Measurements from ENCODE around the gene NAT14. TPM values are rescaled to one million over a fixed set of nuclear protein-coding genes. Genes with fewer than 3 reads are reported as not detected.
"Not testable (repeated sequence)": the region's sequence is repeated elsewhere in the genome, so short reads cannot be mapped to it uniquely, and the experiment has no call there.

NAT14 gene
- total RNA-seq, 4 donors from 2014 or later: 1.3 to 4.3 (median 2.9) TPM

DNA sequence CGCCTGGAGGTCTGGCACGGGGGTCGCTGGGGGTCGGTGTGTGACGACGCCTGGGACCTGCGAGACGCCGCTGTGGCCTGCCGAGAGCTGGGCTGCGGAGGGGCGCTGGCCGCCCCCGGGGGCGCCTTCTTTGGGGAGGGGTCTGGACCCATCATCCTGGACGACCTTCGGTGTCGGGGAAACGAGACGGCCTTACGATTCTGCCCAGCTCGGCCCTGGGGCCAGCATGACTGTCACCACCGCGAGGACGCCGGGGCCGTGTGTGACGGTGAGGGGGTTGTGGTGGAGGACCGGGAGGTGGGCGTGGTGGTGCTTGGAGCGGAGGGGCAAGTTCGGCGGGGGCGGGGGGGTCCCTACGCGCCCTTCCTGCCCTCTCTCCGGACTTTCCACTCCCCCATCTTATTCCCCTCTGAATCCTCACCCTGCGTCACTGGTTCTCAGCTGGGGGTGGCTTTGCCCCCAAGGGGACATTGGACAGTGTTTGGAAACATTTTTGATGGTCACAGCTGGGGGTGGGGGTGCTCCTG lies 8.7 kb downstream of the NAT14 start:
- WGBS, 2 donors: 20 to 32% methylated on average over 1 to 7 of the region's 38 CpGs
- DNase-seq: no peak
- peak overlapping the region; percentile 34 to 74 (median 58) for H3K27ac ChIP-seq
- TF ChIP-seq, protein P1, sequence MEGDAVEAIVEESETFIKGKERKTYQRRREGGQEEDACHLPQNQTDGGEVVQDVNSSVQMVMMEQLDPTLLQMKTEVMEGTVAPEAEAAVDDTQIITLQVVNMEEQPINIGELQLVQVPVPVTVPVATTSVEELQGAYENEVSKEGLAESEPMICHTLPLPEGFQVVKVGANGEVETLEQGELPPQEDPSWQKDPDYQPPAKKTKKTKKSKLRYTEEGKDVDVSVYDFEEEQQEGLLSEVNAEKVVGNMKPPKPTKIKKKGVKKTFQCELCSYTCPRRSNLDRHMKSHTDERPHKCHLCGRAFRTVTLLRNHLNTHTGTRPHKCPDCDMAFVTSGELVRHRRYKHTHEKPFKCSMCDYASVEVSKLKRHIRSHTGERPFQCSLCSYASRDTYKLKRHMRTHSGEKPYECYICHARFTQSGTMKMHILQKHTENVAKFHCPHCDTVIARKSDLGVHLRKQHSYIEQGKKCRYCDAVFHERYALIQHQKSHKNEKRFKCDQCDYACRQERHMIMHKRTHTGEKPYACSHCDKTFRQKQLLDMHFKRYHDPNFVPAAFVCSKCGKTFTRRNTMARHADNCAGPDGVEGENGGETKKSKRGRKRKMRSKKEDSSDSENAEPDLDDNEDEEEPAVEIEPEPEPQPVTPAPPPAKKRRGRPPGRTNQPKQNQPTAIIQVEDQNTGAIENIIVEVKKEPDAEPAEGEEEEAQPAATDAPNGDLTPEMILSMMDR (IDR thresholded peaks at IDR 0.05): no peak
- no peak for TF ChIP-seq POLR2A (IDR thresholded peaks at IDR 0.05)
- H3K27me3 ChIP-seq: peaks cover 0 to 43% (median 0%) of the 10 kb centered on the region in 4 donors
- H3K4me1 ChIP-seq: peaks cover 15 to 53% (median 16%) of the 10 kb centered on the region in 3 donors
- intact Hi-C loops (cut with DNase I): no loop called here
- no peaks in the 10 kb centered on the region for H3K36me3 ChIP-seq
- H3K9me3 ChIP-seq: no peaks in the 10 kb centered on the region
- H3K4me3 ChIP-seq: peak overlapping the region in 2 of 4 donors; percentile 22 to 48

GRCh38 chr19:55494172-55494761 lies 9.3 kb downstream of the NAT14 start:
- no peak for DNase-seq
- TF ChIP-seq POLR2A (IDR thresholded peaks at IDR 0.05): no peak
- intact Hi-C loops (cut with DNase I): no loop called here
- H3K9me3 ChIP-seq: no peaks in the 10 kb centered on the region
- 53 to 59% methylated on average over 7 to 10 of the region's 22 CpGs for WGBS, 2 donors
- peaks cover 0 to 39% (median 0%) of the 10 kb centered on the region in 4 donors for H3K27me3 ChIP-seq
- no peaks in the 10 kb centered on the region for H3K36me3 ChIP-seq
- H3K4me1 ChIP-seq: peaks cover 12 to 47% (median 16%) of the 10 kb centered on the region in 3 donors
- peak overlapping the region in 3 of 4 donors; percentile 15 to 48 (median 22) for H3K4me3 ChIP-seq
- H3K27ac ChIP-seq: peak overlapping the region; percentile 42 to 74 (median 58)

DNA sequence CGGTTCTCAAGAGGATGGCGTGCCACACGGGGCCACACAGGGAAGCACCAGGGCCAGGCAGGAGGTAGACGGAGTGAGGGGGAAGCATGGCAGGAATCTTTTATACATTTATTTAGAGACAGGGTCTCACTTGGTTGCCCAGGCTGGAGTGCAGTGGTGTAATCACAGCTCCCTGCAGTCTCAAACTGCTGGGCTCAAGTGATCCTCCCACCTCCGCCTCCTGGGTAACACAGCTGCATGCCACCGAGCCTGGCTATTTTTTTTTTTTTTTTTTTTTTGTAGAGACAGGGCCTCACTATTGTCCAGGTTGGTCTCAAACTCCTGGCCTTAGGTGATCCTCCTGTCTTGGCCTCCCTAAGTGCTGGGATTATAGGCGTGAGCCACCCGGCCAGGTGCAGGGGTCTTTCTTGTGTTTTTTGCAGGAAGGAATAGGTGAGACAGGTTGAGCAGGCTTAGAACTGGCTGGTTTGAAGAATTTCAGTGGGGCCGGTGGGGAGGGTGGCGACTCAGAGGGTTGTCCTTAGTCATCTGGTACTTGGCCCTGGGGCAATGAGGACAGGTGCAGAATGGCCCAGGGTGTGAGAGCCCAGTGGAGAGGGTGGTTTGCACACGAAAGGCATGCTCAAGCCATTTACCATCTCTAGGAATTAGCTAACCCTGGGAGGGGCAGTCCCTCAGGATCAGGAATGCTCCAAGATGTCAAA lies 10.8 kb downstream of the NAT14 start:
- no peak for TF ChIP-seq POLR2A (IDR thresholded peaks at IDR 0.05)
- TF ChIP-seq, protein P1 (IDR thresholded peaks at IDR 0.05): no peak
- peaks cover 10 to 41% (median 16%) of the 10 kb centered on the region in 3 donors for H3K4me1 ChIP-seq
- peaks cover 0 to 32% (median 0%) of the 10 kb centered on the region in 4 donors for H3K27me3 ChIP-seq
- no peak overlapping the region for H3K4me3 ChIP-seq
- intact Hi-C loops (cut with DNase I): no loop called here
- H3K27ac ChIP-seq: no peak overlapping the region
- H3K36me3 ChIP-seq: no peaks in the 10 kb centered on the region
- WGBS, 2 donors: 53 to 62% methylated on average over 4 to 8 of the region's 11 CpGs
- no peaks in the 10 kb centered on the region for H3K9me3 ChIP-seq
- DNase-seq: no peak

GRCh38 chr19:55496820-55497219 lies 11.8 kb downstream of the NAT14 start:
- Histone ChIP-seq H3K4me1 (peaks cover 4 to 31% (median 11%) of the 10 kb centered on the region in 3 donors), H3K27me3 (peaks cover 0 to 24% (median 0%) of the 10 kb centered on the region in 4 donors)
- H3K36me3 ChIP-seq; DNase-seq; H3K27ac ChIP-seq; H3K9me3 ChIP-seq; H3K4me3 ChIP-seq; intact Hi-C loops (cut with DNase I): not testable (repeated sequence)
- WGBS, 2 donors: 73 to 83% methylated on average over 10 of the region's 10 CpGs

DNA sequence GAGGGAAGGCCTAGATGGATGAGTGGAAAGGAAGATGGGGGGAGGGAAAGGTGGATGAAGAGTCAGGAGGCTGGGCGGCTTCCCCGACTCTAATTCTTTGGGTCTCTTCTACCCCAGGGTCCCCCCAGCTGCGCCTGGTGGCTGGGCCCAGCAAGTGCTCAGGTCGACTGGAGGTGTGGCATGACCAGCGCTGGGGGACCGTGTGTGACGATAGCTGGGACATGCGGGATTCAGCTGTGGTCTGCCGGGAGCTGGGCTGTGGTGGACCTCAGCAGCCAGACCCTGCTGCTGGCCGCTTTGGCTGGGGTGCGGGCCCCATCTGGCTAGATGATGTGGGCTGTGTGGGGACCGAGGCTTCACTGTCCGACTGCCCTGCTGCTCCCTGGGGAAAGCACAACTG lies 12.8 kb downstream of the NAT14 start:
- H3K27ac ChIP-seq: no peak overlapping the region
- peaks cover 0 to 21% (median 0%) of the 10 kb centered on the region in 4 donors for H3K27me3 ChIP-seq
- TF ChIP-seq POLR2A (IDR thresholded peaks at IDR 0.05): no peak
- TF ChIP-seq, protein P1 (IDR thresholded peaks at IDR 0.05): no peak
- 63 to 81% methylated on average over 4 to 13 of the region's 13 CpGs for WGBS, 2 donors
- DNase-seq: no peak
- no peaks in the 10 kb centered on the region for H3K9me3 ChIP-seq
- H3K4me1 ChIP-seq: peaks cover 0 to 21% (median 3%) of the 10 kb centered on the region in 3 donors
- no peak overlapping the region for H3K4me3 ChIP-seq
- H3K36me3 ChIP-seq: peaks cover 0 to 5% (median 0%) of the 10 kb centered on the region in 3 donors
- intact Hi-C loops (cut with DNase I): no loop called here

Measured in esophagus squamous epithelium (tissue), 5 donors.